ENCODE measurements around the gene TBC1D1. TPM values are rescaled to one million over a fixed set of nuclear protein-coding genes. Genes with fewer than 3 reads are reported as not detected.

TBC1D1 gene
- total RNA-seq, 1 donor: 66.6 TPM

DNA sequence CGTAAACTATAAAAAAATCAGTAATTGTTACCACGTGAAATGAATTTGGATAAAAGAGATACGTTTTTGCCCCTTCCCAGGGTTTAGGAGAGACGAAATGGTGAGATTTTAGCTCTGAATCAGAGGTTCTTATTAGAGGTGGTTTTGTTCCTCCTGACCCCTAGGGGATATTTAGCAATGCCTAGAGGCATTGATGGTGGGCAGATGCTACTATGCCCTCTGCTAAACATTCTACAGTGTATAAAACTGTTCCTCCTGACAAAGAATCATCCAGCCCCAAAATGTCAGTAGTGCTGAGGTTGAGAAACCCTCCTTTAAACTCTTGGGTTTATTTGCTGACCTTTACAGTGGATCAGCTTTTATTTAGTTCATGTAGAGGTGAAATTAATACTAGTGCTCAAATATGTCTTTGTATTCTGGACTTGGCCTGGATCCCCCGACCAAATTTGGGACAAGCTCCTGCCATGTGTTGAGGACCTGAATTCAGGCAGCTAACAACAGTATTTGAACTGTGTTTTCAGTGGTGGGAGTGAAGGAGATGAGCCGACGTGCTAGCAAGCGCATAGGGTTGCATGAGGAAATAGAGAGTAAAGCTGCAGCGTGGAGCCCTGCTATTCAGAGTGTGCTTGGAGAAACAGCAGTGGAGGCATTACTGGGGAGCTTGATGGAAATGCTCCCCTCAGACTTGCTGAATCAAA, 195.4 kb downstream of the TBC1D1 start:
- Histone ChIP-seq H4K20me1 (ENCODE audit: insufficient read depth, low read length) (no peaks in the 10 kb centered on the region), H3K79me2 (ENCODE audit: insufficient read depth, low read length) (peaks cover 3% of the 10 kb centered on the region), H3K4me2 (ENCODE audit: insufficient read depth, low read length) (no peak overlapping the region), H3K27ac (ENCODE audit: low read depth, low read length) (peak overlapping the region; percentile 70), H3K4me3 (ENCODE audit: insufficient read depth, low read length) (no peak overlapping the region), H3K27me3 (ENCODE audit: insufficient read depth, low read length) (no peaks in the 10 kb centered on the region), H3K4me1 (ENCODE audit: insufficient read depth, low read length) (peaks cover 46% of the 10 kb centered on the region), H3K36me3 (ENCODE audit: insufficient read depth, low read length) (peaks cover 5% of the 10 kb centered on the region), H3K9me3 (ENCODE audit: low read depth, low read length) (no peaks in the 10 kb centered on the region), H2AFZ (ENCODE audit: low read length) (no peak overlapping the region)
- DNase-seq (ENCODE audit: insufficient read length, low spot score, missing footprints): no peak
- TF ChIP-seq CTCF (IDR thresholded peaks at IDR 0.05; ENCODE audit: extremely low read depth, low read depth, low read length): no peak

DNA sequence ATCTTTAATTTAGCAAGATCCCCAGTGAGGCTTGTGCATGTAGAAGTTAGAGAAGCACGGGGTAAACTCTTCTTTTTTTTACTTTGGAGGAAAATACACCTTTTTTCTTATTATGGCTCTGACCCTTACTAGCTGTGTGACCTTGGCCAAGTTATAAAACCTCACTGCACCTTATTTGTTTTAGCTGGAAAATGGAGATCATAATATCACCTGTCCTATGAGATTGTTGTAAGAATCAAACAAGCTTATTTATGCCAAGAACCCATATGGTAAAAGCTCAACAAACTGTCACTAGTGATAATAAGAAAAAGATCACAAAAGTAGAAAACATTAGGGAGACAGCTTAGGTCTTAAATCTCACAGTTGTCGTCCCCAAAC, 196.0 kb downstream of the TBC1D1 start:
- no peaks in the 10 kb centered on the region for H3K9me3 ChIP-seq (ENCODE audit: low read depth, low read length)
- no peak overlapping the region for H3K4me3 ChIP-seq (ENCODE audit: insufficient read depth, low read length)
- H3K4me1 ChIP-seq (ENCODE audit: insufficient read depth, low read length): peaks cover 46% of the 10 kb centered on the region
- H3K36me3 ChIP-seq (ENCODE audit: insufficient read depth, low read length): peaks cover 5% of the 10 kb centered on the region
- no peak for TF ChIP-seq CTCF (IDR thresholded peaks at IDR 0.05; ENCODE audit: extremely low read depth, low read depth, low read length)
- no peaks in the 10 kb centered on the region for H3K27me3 ChIP-seq (ENCODE audit: insufficient read depth, low read length)
- no peaks in the 10 kb centered on the region for H4K20me1 ChIP-seq (ENCODE audit: insufficient read depth, low read length)
- no peak overlapping the region for H3K27ac ChIP-seq (ENCODE audit: low read depth, low read length)
- no peak overlapping the region for H3K4me2 ChIP-seq (ENCODE audit: insufficient read depth, low read length)
- peaks cover 1% of the 10 kb centered on the region for H3K79me2 ChIP-seq (ENCODE audit: insufficient read depth, low read length)
- no peak overlapping the region for H2AFZ ChIP-seq (ENCODE audit: low read length)
- DNase-seq (ENCODE audit: insufficient read length, low spot score, missing footprints): no peak

GRCh38 chr4:38088321-38088720, 197.4 kb downstream of the TBC1D1 start:
- DNase-seq (ENCODE audit: insufficient read length, low spot score, missing footprints): no peak

More at GRCh38 chr4:38088321-38088720, 197.4 kb downstream of the TBC1D1 start:
- Histone ChIP-seq H3K79me2 (ENCODE audit: insufficient read depth, low read length) (no peaks in the 10 kb centered on the region), H3K4me2 (ENCODE audit: insufficient read depth, low read length) (no peak overlapping the region), H3K4me1 (ENCODE audit: insufficient read depth, low read length) (peaks cover 39% of the 10 kb centered on the region), H3K27ac (ENCODE audit: low read depth, low read length) (no peak overlapping the region), H3K27me3 (ENCODE audit: insufficient read depth, low read length) (no peaks in the 10 kb centered on the region), H4K20me1 (ENCODE audit: insufficient read depth, low read length) (no peaks in the 10 kb centered on the region), H3K4me3 (ENCODE audit: insufficient read depth, low read length) (no peak overlapping the region), H2AFZ (ENCODE audit: low read length) (no peak overlapping the region), H3K9me3 (ENCODE audit: low read depth, low read length) (no peaks in the 10 kb centered on the region), H3K36me3 (ENCODE audit: insufficient read depth, low read length) (peaks cover 5% of the 10 kb centered on the region)
- TF ChIP-seq CTCF (IDR thresholded peaks at IDR 0.05; ENCODE audit: extremely low read depth, low read depth, low read length): no peak

Data from osteoblast (primary cell).